Activated CD4-positive, CD25-positive, alpha-beta regulatory T cell treated with anti-CD3 and anti-CD28 coated beads, Interleukin-2, amount 50 U/mL, for 72 hours (primary cell): Measurements from ENCODE around the gene GID8.

ENCODE experiments used
- DNase-seq: peaks from one replicate; pipeline ENCODE4 v3.0.0; 2021

The GID8 gene

GRCh38 chr20:62971211-62971949 lies 33.4 kb downstream of the GID8 start:
- no peak for DNase-seq

- peak; percentile 84 for DNase-seq
Observed at GRCh38 chr20:62971950-62972844, 34.2 kb downstream of the GID8 start.

GRCh38 chr20:62972845-62973745 lies 35.1 kb downstream of the GID8 start:
- DNase-seq: no peak

- no peak for DNase-seq
Observed at GRCh38 chr20:62975251-62975760, 37.4 kb downstream of the GID8 start.

- no peak for DNase-seq
Observed at GRCh38 chr20:62975812-62976508, 38.0 kb downstream of the GID8 start.

- no peak for DNase-seq
Observed at GRCh38 chr20:62976886-62977285, 38.9 kb downstream of the GID8 start.

- peak; percentile 76 for DNase-seq
Observed at GRCh38 chr20:62977613-62978560, 39.9 kb downstream of the GID8 start.

- DNase-seq: no peak
Observed at GRCh38 chr20:62978561-62978943, 40.6 kb downstream of the GID8 start.

- DNase-seq: no peak
Observed at GRCh38 chr20:62979310-62979709, 41.4 kb downstream of the GID8 start.

- no peak for DNase-seq
Observed at GRCh38 chr20:62979876-62980373, 42.0 kb downstream of the GID8 start.

- no peak for DNase-seq
Observed at GRCh38 chr20:62980380-62980960, 42.5 kb downstream of the GID8 start.

GRCh38 chr20:62980970-62981369 lies 43.0 kb downstream of the GID8 start:
- DNase-seq: no peak

- DNase-seq: no peak
Observed at GRCh38 chr20:62982124-62983075, 44.5 kb downstream of the GID8 start.

GRCh38 chr20:62983210-62983609 lies 45.3 kb downstream of the GID8 start:
- DNase-seq: no peak

GRCh38 chr20:62984666-62985443 lies 46.9 kb downstream of the GID8 start:
- no peak for DNase-seq

GRCh38 chr20:62985444-62985778 lies 47.5 kb downstream of the GID8 start:
- DNase-seq: no peak

GRCh38 chr20:62986257-62986800 lies 48.4 kb downstream of the GID8 start:
- DNase-seq: no peak

GRCh38 chr20:62987114-62987513 lies 49.2 kb downstream of the GID8 start:
- no peak for DNase-seq
